ENCODE results near the gene NR5A1. TPM values are rescaled to one million over a fixed set of nuclear protein-coding genes. Genes with fewer than 3 reads are reported as not detected.
A peak's percentile ranks its signal among the peaks of the same experiment; 100 is the strongest.

The NR5A1 gene
- polyA plus RNA-seq, 1 donor from 2014 or later: not detected

- Mint-ChIP-seq H3K36me3 (no peaks in the 10 kb centered on the region), H3K27ac (no peak overlapping the region), H3K4me1 (peaks cover 0 to 6% (median 5%) of the 10 kb centered on the region in 3 donors), H3K4me3 (peak overlapping the region in 1 of 4 donors; percentile 27), H3K9me3 (no peaks in the 10 kb centered on the region), H3K27me3 (peaks cover 19% of the 10 kb centered on the region)
Measured at GRCh38 chr9:124497441-124497840, 9.8 kb downstream of the NR5A1 start.

GRCh38 chr9:124496463-124496862 lies 10.7 kb downstream of the NR5A1 start:
- Mint-ChIP-seq H3K4me1 (peaks cover 0 to 6% (median 5%) of the 10 kb centered on the region in 3 donors), H3K36me3 (no peaks in the 10 kb centered on the region), H3K9me3 (no peaks in the 10 kb centered on the region), H3K27me3 (peaks cover 14% of the 10 kb centered on the region), H3K27ac (peak overlapping the region in 1 of 3 donors; percentile 51), H3K4me3 (no peak overlapping the region)

GRCh38 chr9:124496075-124496449 lies 11.1 kb downstream of the NR5A1 start:
- Mint-ChIP-seq H3K27ac (peak overlapping the region in 1 of 3 donors; percentile 51), H3K27me3 (peaks cover 12% of the 10 kb centered on the region), H3K4me3 (no peak overlapping the region), H3K36me3 (no peaks in the 10 kb centered on the region), H3K9me3 (no peaks in the 10 kb centered on the region), H3K4me1 (peaks cover 0 to 6% (median 5%) of the 10 kb centered on the region in 3 donors)

GRCh38 chr9:124495126-124496074 lies 11.8 kb downstream of the NR5A1 start:
- Mint-ChIP-seq H3K27ac (peak overlapping the region in 1 of 3 donors; percentile 51), H3K36me3 (no peaks in the 10 kb centered on the region), H3K27me3 (peaks cover 6% of the 10 kb centered on the region), H3K9me3 (no peaks in the 10 kb centered on the region), H3K4me3 (no peak overlapping the region), H3K4me1 (peaks cover 0 to 5% (median 4%) of the 10 kb centered on the region in 3 donors)

- no peak overlapping the region for H3K4me3 Mint-ChIP-seq
- H3K9me3 Mint-ChIP-seq: no peaks in the 10 kb centered on the region
- no peaks in the 10 kb centered on the region for H3K36me3 Mint-ChIP-seq
- H3K4me1 Mint-ChIP-seq: peaks cover 0 to 5% (median 4%) of the 10 kb centered on the region in 3 donors
- H3K27ac Mint-ChIP-seq: no peak overlapping the region
- H3K27me3 Mint-ChIP-seq: peaks cover 4% of the 10 kb centered on the region
Measured at GRCh38 chr9:124493794-124494479, 13.3 kb downstream of the NR5A1 start.

GRCh38 chr9:124493218-124493617 lies 14.0 kb downstream of the NR5A1 start:
- Mint-ChIP-seq H3K27me3 (peaks cover 4% of the 10 kb centered on the region), H3K9me3 (no peaks in the 10 kb centered on the region), H3K27ac (no peak overlapping the region), H3K4me1 (peaks cover 0 to 5% (median 4%) of the 10 kb centered on the region in 3 donors), H3K4me3 (no peak overlapping the region), H3K36me3 (no peaks in the 10 kb centered on the region)

- H3K4me3 Mint-ChIP-seq: no peak overlapping the region
- H3K27me3 Mint-ChIP-seq: peaks cover 4% of the 10 kb centered on the region
- no peak overlapping the region for H3K27ac Mint-ChIP-seq
- peaks cover 0 to 5% (median 4%) of the 10 kb centered on the region in 3 donors for H3K4me1 Mint-ChIP-seq
- no peaks in the 10 kb centered on the region for H3K36me3 Mint-ChIP-seq
- no peaks in the 10 kb centered on the region for H3K9me3 Mint-ChIP-seq
Measured at GRCh38 chr9:124492818-124493217, 14.4 kb downstream of the NR5A1 start.

- Mint-ChIP-seq H3K27me3 (peaks cover 4% of the 10 kb centered on the region), H3K4me3 (no peak overlapping the region), H3K9me3 (no peaks in the 10 kb centered on the region), H3K27ac (no peak overlapping the region), H3K36me3 (no peaks in the 10 kb centered on the region), H3K4me1 (peaks cover 0 to 5% (median 4%) of the 10 kb centered on the region in 3 donors)
Measured at GRCh38 chr9:124491049-124491975, 15.9 kb downstream of the NR5A1 start.

- Mint-ChIP-seq H3K4me3 (no peak overlapping the region), H3K36me3 (no peaks in the 10 kb centered on the region), H3K4me1 (peaks cover 0 to 1% (median 0%) of the 10 kb centered on the region in 3 donors), H3K9me3 (no peaks in the 10 kb centered on the region), H3K27me3 (no peaks in the 10 kb centered on the region), H3K27ac (no peak overlapping the region)
Measured at GRCh38 chr9:124490004-124490403, 17.2 kb downstream of the NR5A1 start.

GRCh38 chr9:124489222-124489621 lies 18.0 kb downstream of the NR5A1 start:
- Mint-ChIP-seq H3K4me1 (no peaks in the 10 kb centered on the region), H3K4me3 (no peak overlapping the region), H3K36me3 (no peaks in the 10 kb centered on the region), H3K27me3 (no peaks in the 10 kb centered on the region), H3K9me3 (peaks cover 0 to 2% (median 0%) of the 10 kb centered on the region in 3 donors), H3K27ac (no peak overlapping the region)

- no peaks in the 10 kb centered on the region for H3K36me3 Mint-ChIP-seq
- H3K4me1 Mint-ChIP-seq: no peaks in the 10 kb centered on the region
- peaks cover 0 to 3% (median 0%) of the 10 kb centered on the region in 3 donors for H3K9me3 Mint-ChIP-seq
- H3K27ac Mint-ChIP-seq: no peak overlapping the region
- H3K4me3 Mint-ChIP-seq: no peak overlapping the region
- H3K27me3 Mint-ChIP-seq: no peaks in the 10 kb centered on the region
Measured at GRCh38 chr9:124488641-124489210, 18.5 kb downstream of the NR5A1 start.

GRCh38 chr9:124487260-124488182 lies 19.7 kb downstream of the NR5A1 start:
- Mint-ChIP-seq H3K27me3 (no peaks in the 10 kb centered on the region), H3K27ac (no peak overlapping the region), H3K36me3 (no peaks in the 10 kb centered on the region), H3K4me3 (no peak overlapping the region), H3K9me3 (peaks cover 0 to 3% (median 0%) of the 10 kb centered on the region in 3 donors), H3K4me1 (no peaks in the 10 kb centered on the region)

- H3K9me3 Mint-ChIP-seq: peaks cover 0 to 3% (median 0%) of the 10 kb centered on the region in 3 donors
- no peak overlapping the region for H3K4me3 Mint-ChIP-seq
- no peaks in the 10 kb centered on the region for H3K4me1 Mint-ChIP-seq
- H3K27ac Mint-ChIP-seq: no peak overlapping the region
- no peaks in the 10 kb centered on the region for H3K27me3 Mint-ChIP-seq
- H3K36me3 Mint-ChIP-seq: no peaks in the 10 kb centered on the region
Measured at GRCh38 chr9:124486778-124487259, 20.4 kb downstream of the NR5A1 start.

Measured in IgD-negative memory B cell (primary cell).